OCI-LY3 (cell line): ENCODE data around the gene UNC13A.

Experiments
- CTCF ChIP-seq: fragments of 200-600, 300-600 bp; sonication (generic); IDR thresholded peaks from 2 replicates; pipeline ENCODE4 v1.5.1; 2014; ENCODE audit warnings: antibody characterized with exemption, low read length, low read depth
- EZH2phosphoT487 ChIP-seq: fragments of 200-600 bp; shearing (Covaris generic); IDR thresholded peaks from 2 replicates; pipeline ENCODE4 v1.6.1; 2018; ENCODE audit warnings: antibody characterized with exemption, mixed run types, low read depth

DNA sequence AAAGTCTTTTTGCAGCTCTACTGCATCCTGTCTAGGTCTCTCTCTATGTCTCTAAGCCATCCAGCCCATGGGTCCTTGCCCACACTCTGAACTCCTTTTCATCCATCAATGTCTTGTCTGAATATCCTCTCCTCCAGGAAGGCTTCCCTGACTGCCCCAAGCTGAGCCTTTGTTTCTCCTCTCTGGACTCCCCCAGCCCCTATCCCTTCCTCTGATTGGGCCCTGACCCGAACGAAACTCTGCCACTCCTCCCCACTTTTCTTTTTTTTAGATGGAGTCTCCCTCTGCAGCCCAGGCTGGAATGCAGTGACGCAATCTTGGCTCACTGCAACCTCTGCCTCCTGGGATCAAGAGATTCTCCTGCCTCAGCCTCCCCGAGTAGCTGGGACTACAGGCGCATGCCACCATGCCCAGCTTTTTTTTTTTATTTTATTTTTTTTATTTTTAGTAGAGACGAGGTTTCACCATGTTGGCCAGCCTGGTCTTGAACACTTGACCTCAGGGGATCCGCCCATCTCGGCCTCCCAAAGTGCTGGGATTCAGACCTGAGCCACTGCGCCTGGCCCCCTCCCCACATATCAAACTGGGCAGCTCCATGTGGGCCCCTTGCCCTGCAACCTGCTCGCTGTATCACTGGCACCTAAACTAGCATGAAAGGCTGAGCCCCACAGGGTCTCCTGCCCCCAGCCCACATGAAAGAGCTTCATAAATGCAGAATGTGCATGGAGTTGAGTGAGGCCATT is 870 bp upstream of the UNC13A start:
- TF ChIP-seq CTCF: no peak
- TF ChIP-seq EZH2phosphoT487: no peak
